DOHH2 (cell line): ENCODE results near the gene POU6F1.
A peak's percentile ranks its signal among the peaks of the same experiment; 100 is the strongest.

Experiments
- H3F3A ChIP-seq: fragments of 200-600 bp; sonication (generic), shearing (Covaris generic); 2 replicates; pipeline ENCODE4 v1.6.0; 2016; ENCODE audit warnings: antibody characterized with exemption, mild to moderate bottlenecking; ENCODE audit not compliant: control insufficient read depth, insufficient read depth
- H3K27ac ChIP-seq: fragments of 200-600 bp; sonication (generic); 2 replicates; pipeline ENCODE4 v1.5.1; 2014; ENCODE audit warnings: low read depth, mild to moderate bottlenecking, low read length, moderate library complexity
- H3K27me3 ChIP-seq: fragments of 200-600 bp; sonication (generic); 2 replicates; pipeline ENCODE4 v1.6.1; 2014; ENCODE audit warnings: mild to moderate bottlenecking, low read length, mixed read lengths; ENCODE audit not compliant: control insufficient read depth
- H3K36me3 ChIP-seq: fragments of 200-600 bp; sonication (generic); 2 replicates; pipeline ENCODE4 v1.6.1; 2014; ENCODE audit warnings: mild to moderate bottlenecking, low read length, moderate library complexity, mixed read lengths; ENCODE audit not compliant: control insufficient read depth
- H3K4me1 ChIP-seq: fragments of 200-600 bp; sonication (generic); 2 replicates; pipeline ENCODE4 v1.6.1; 2014; ENCODE audit warnings: mild to moderate bottlenecking, low read length, mixed read lengths; ENCODE audit not compliant: control insufficient read depth
- H3K4me2 ChIP-seq: fragments of 200-600 bp; sonication (generic); 2 replicates; pipeline ENCODE4 v1.6.0; 2014; ENCODE audit warnings: mild to moderate bottlenecking, low read length, moderate library complexity
- H3K4me3 ChIP-seq: fragments of 200-600 bp; sonication (generic); 2 replicates; pipeline ENCODE4 v1.5.1; 2014; ENCODE audit warnings: mild to moderate bottlenecking, low read length, mixed read lengths
- H3K79me2 ChIP-seq: fragments of 200-600 bp; sonication (generic); 2 replicates; pipeline ENCODE4 v1.6.1; 2014; ENCODE audit warnings: mild to moderate bottlenecking, low read length, mixed read lengths; ENCODE audit not compliant: control insufficient read depth
- H3K9me2 ChIP-seq: fragments of 200-600 bp; sonication (generic); replicated peaks from 2 replicates; pipeline ENCODE4 v1.6.1; 2014; ENCODE audit warnings: mild to moderate bottlenecking, low read length, mixed read lengths; ENCODE audit not compliant: control insufficient read depth
- H3K9me3 ChIP-seq: fragments of 200-600 bp; sonication (generic); 2 replicates; pipeline ENCODE4 v1.6.1; 2014; ENCODE audit warnings: antibody characterized with exemption, low read length, mixed read lengths; ENCODE audit not compliant: control insufficient read depth, insufficient read depth
- H4K20me1 ChIP-seq: fragments of 200-600 bp; sonication (generic); 2 replicates; pipeline ENCODE4 v1.6.0; 2014; ENCODE audit warnings: low read depth, mild to moderate bottlenecking, antibody characterized with exemption, low read length, moderate library complexity; ENCODE audit not compliant: control insufficient read depth, insufficient read depth
- CTCF ChIP-seq: fragments of 200-600 bp; sonication (generic); IDR thresholded peaks from one replicate; pipeline ENCODE4 v1.5.1; 2014; ENCODE audit warnings: antibody characterized with exemption, mild to moderate bottlenecking, low read depth, low read length; ENCODE audit not compliant: poor library complexity, severe bottlenecking
- EZH2phosphoT487 ChIP-seq: fragments of 200-600 bp; sonication (generic); IDR thresholded peaks from 2 replicates; pipeline ENCODE4 v1.6.1; 2017; ENCODE audit warnings: borderline replicate concordance, mild to moderate bottlenecking, antibody characterized with exemption, low read length, moderate library complexity, mixed read lengths

Gene POU6F1

GRCh38 chr12:51217968-51218606, at the start of gene POU6F1:
Gene POU6F1 (minus strand): TSS chr12:51218062. CDS start chr12:51206836, 11,226 bp downstream.
- peak within 1 kb of the TSS; percentile 75 for H3K4me3 ChIP-seq
- H3K9me2 ChIP-seq = no peaks in the 10 kb centered on the region
- TF ChIP-seq CTCF = peak; percentile 51
- TF ChIP-seq EZH2phosphoT487 = no peak
- peak within 1 kb of the TSS; percentile 41 for H3K27ac ChIP-seq
- H3K27me3 ChIP-seq = no peaks in the 10 kb centered on the region
- H4K20me1 ChIP-seq = no peaks in the 10 kb centered on the region
- H3K4me2 ChIP-seq = peak within 1 kb of the TSS; percentile 89
- H3K4me1 ChIP-seq = peaks cover 15% of the 10 kb centered on the region
- H3K36me3 ChIP-seq = no peaks in the 10 kb centered on the region
- H3K79me2 ChIP-seq = no peaks in the 10 kb centered on the region
- no peaks in the 10 kb centered on the region for H3K9me3 ChIP-seq
- H3F3A ChIP-seq = peaks cover 17% of the 10 kb centered on the region

GRCh38 chr12:51265024-51265423, 47.2 kb upstream of the POU6F1 start:
- no peak overlapping the region for H3K4me3 ChIP-seq
- H4K20me1 ChIP-seq = no peaks in the 10 kb centered on the region
- no peaks in the 10 kb centered on the region for H3K9me3 ChIP-seq
- no peak overlapping the region for H3K27ac ChIP-seq
- H3K9me2 ChIP-seq = no peaks in the 10 kb centered on the region
- no peak overlapping the region for H3K4me2 ChIP-seq
- no peaks in the 10 kb centered on the region for H3K79me2 ChIP-seq
- H3K4me1 ChIP-seq = peaks cover under 1% of the 10 kb centered on the region
- peaks cover 21% of the 10 kb centered on the region for H3K27me3 ChIP-seq
- no peak for TF ChIP-seq CTCF
- TF ChIP-seq EZH2phosphoT487 = no peak
- H3F3A ChIP-seq = no peaks in the 10 kb centered on the region
- H3K36me3 ChIP-seq = no peaks in the 10 kb centered on the region

GRCh38 chr12:51264297-51264696, 46.4 kb upstream of the POU6F1 start:
- Histone ChIP-seq H3K9me2 (no peaks in the 10 kb centered on the region), H3K9me3 (no peaks in the 10 kb centered on the region), H3K27me3 (peaks cover 16% of the 10 kb centered on the region), H3K79me2 (no peaks in the 10 kb centered on the region), H3K36me3 (no peaks in the 10 kb centered on the region), H3K4me2 (no peak overlapping the region), H3F3A (no peaks in the 10 kb centered on the region), H3K27ac (no peak overlapping the region), H4K20me1 (no peaks in the 10 kb centered on the region), H3K4me3 (no peak overlapping the region), H3K4me1 (no peaks in the 10 kb centered on the region)
- TF ChIP-seq CTCF = no peak
- no peak for TF ChIP-seq EZH2phosphoT487
